DMS153 treated with DMSO at 0.1 percent for 48 hours (cell line): ENCODE measurements around the gene DIDO1.
A peak's percentile ranks its signal among the peaks of the same experiment; 100 is the strongest.

ENCODE experiments used
- DNase-seq: peaks from one replicate; lab custom pipeline; 2025; ENCODE audit not compliant: unreplicated experiment; lab: John Stamatoyannopoulos, UW

The DIDO1 gene

DNA sequence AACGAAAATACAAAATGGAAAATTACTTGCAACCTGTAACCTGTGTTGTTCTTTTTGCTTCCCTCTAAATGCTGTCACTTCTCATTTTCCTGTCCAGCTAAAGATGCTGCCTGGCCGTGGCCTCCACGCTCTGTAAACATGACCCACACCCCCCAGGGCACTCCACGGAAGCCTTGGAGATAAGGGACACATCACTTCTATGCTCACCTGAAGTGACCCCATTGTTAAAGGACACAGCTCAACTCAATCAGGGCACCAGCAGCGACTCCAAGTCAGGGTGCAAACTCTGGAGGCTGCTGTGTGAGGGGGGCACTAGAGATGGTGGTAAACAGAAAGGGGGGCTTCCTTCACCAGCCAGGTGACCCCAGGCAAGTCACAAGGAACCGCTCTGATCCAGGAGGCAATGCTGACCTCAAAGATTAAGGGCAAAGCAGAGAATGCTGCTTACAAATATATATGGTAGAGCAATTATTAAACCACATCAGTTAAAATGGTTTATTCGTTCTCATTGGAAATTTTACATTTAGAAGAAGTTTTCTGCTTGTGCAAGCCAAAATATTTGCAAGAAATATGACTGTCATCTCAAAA lies 13.2 kb downstream of the DIDO1 start:
- no peak for DNase-seq

DNA sequence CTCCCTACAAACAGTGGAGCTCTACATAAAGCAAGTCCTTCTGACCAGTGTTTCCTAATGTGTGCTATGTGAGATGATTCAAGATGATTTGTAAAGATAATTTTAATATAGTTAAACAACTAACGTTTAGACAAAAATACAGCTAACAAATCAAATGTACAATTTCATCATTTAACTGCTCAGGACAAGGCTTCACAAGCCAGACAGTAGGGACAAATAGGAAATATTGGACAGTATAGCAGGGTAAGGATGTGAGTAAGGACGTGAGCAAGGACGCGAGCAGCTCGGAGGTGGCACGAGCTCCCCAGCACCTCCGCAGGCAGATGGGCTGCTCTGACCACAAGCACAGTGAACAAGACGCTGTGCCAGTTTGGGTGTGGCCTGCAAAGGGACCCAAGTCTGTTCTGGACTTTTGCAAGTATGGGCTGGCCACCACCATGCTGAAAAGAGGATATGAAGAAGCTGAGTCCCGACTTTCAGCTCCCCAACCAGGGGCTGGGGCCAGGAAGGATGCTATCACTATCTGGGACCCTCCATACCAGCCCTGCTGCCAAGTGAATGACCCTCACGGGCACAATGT lies 14.5 kb downstream of the DIDO1 start:
- DNase-seq = no peak

DNA sequence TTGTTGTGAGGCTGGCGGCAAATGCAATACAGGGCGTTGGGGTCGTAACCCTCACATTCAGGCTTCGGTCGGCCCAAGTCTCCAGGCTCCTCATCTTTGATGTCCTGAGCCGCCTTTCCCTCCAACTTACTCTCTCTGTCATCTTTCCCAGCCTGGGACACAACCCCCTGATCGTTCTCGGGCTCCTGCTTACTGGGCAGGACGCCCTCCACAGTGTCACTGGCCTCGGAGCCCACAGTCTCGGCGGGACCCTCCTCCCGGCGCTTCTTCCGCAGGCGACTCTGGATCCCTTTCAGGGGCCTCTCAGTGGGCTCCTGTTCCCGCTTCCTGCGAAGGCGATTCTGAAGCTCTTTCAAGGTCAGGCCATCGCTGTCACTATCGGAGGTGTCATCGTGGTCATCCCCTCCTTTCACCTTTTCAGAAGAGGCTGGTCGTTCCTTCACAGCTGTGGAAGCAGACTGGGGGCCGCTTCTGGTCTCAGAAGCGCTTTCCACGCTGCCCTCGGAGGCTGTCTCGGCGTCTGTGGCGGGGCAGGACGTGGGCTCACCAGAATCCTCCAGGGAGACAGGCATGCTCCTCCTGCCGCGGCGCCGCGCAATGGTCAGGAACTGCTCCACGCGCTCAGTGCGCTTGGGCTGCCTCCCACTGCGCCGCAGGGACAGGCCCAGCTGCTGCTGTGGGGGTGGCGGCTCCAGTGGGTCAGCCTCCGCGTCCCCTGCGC lies 15.4 kb downstream of the DIDO1 start:
- no peak for DNase-seq

DNA sequence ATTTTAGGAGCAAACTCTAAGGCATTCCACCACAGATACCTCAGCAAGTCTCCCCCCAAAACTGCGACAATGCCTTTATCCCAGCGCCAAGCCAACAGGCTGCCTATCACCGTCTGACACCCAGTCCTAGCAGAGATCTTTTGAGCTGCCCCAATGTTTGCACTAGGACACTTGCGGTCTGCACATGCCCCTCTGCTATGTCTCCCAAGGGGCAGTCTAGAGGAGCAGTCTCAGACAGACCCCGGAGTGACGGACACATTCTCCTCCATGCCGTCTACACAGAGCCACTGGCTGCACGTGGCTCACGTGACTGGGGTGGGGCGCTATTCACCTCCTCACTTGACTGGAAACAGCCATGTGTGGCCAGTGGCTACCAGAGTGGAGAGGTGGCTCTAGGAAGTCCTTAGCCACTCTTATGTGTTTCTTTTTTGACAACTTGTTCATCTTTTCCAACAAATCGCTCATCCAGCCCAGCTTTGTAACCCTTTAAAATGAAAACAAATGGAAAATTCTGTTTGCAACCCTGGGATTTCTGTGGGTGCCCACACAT lies 16.0 kb downstream of the DIDO1 start:
- DNase-seq = no peak

DNA sequence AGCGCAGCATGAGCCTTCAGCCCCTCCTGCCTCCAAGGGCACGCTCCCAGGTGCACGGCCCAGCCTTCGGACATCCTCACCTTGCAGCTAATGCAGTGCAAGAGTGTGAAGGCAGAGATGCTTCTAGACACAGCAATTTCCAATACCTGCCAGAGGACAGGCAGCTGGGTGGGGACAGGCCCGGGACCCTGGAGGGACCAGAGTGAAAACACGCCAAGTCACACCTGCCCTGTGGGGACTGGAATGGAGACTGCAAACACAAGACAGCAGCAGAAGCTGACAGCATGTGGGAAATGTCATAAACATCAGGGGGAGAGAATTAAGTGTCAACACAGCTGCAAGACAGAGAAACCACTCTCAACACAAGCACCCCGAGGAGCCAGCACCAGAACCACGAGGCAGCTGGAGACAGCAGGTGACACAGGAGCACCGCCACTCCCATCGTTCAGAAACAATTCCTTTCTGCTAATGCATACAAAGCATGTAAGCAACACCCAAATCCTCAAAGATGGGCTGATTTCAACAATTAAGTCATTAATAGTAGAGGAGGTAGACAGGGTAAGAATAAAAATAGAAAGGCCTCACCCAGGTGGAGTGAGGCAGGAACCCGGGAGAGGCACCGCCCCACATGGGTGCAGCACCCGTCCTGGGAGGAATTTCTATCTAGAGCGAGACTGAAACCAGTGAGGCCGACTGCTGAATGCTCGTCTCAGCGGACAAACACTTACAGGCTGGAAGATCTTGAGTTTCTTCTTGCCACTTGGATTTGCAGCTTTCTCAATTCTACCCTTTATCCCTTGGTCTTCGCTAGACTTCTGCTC lies 17.1 kb downstream of the DIDO1 start:
- no peak for DNase-seq

DNA sequence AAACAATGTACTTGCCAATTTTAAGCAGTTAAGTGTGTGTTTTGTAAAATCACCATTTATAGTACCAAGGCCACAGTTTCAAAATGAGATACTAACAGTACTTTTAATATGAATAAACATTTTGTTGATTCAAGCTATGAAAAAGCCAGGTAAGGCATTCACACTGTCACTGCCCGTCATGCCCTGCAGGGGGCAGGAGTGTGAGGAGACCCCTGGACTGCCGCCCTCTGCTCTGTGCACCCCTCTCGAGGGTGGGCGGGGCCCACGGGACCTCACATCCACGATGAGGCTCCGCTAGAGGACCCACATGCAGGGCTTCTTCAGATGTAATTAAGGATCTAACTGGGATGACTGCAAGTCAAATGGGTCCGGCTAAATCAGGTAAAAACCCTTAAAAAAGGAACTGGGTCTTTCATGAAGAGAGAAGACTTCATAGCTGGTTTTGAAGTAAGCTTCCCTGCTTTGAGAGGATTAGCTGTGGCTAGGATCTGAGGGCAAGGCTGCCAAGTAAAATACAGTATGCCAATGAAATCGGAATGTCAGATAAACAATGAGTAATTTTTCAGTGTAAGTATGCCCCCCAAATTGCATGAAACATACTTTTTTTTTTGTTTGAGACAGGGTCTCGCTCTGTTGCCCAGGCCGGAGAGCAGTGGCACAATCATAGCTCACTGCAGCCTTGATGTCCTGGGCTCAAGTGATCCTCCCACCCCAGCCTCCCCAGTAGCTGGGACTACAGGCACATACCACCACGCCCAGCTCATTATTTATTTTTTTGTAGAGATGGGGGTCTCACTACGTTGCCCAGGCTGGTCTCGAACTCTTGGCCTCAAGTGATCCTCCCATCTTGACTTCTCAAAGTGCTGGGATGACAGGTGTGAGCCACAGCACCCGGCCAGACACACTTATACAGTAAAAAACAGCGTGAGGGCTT lies 18.7 kb downstream of the DIDO1 start:
- DNase-seq = no peak

DNA sequence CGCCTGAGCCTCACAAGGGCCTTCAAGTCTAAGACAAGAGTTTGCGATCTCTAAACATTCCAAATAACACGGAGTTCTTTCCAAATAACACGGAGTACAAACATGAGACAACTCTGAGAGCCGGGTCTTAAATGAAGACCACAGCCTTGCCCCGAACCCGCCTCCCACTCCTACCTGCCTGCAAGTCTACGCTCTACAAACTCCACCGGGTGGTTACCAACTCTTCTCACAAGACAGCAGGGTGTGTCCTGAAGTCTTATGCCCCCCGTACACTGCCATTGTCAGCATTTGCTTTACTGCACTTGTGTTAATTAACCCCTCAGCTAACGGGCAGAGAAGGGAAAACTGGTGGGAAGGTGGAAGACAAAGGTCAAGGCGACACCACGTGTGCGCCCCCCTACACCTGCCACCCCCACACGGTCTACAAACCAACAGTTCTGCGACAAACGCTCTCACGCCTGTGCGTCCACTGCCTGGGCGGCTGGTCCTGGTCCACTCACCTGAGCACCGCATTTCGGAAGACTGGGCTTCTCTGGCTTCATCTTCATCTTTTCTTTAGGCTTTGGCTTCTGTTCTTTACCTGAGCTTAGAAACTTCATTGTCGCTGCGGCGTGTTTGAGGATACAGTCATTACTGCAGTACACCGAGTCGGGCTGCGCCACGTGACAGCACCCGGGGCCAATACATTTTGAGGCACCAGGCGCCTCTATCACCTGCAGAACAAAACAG lies 19.5 kb downstream of the DIDO1 start:
- DNase-seq = no peak

DNA sequence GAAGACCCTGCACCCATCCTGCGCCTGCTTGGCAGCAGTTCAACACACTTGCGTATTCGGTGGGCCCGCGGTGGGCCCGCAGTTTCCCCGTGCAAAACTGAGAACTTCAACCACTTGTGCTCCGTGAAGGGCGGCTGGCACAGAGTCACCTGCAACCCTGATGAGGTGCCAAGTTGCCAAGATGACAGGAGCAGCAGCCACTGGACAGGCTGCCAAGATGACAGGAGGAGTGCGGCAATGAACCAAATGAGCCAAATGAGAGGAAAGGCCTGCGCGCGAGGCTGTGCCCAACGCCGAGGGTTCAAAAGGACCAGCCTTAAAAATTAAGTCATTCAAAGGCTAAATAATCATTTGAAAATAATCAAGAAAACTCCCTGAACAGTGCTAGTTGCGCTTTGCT lies 20.1 kb downstream of the DIDO1 start:
- no peak for DNase-seq

DNA sequence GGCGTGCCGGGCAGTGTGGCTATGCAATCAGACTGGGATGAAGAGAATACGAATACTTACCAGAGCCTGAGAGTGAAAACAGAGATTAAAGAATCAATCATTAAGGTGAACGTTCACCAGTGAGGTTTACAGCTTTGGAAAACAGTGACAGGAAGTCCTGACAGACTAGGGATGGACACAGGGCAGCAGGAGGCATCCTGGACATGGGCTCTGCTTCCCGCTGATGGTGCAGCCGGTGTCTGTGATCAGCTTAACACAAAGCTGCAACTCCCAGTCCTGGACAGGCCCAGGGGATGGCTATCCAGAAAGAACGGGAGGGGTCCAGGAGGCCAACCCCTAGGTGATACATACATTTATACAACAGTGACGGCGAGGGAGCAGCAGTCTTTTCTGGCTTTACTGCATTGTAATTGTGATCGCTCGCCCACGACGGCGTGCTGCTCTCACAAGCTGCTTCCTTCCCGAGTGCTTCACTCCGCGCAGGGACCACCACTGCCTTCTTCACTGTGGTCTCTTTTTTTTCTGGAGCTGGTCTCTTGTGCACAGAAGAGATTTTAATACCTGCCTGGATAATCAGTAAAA lies 20.7 kb downstream of the DIDO1 start:
- DNase-seq = no peak

DNA sequence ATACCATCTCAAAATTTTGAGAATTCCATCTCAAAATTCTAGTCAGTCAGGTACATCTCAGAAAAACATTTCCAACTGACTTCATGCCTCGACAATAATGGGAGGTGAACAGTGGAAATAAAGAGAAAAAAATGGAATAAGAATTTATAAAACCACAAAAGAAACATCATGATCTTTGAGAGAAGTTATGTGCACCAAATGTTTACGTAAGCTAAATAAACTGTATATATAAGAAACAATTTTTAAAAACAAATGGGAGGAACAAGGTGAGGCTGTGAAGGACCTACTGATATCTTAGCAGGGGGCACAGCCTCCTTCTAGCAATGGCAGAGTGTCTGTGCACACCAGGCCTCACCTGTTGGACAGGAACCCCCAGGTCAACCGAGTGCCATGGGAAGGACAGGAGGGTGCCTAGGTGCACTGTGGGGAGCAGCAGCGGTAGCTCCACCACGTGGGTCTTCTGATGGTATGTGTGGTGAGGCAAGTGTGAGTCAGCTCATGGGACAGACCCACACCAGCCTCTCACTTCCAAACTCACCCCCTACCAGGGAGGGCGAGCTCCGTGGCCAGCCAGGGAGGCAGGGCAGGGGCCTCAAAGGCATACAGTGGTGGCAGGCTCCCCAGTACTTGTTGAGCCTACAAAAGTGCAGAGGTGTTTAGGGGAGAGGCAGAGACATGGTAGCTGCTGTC lies 23.2 kb downstream of the DIDO1 start:
- DNase-seq = no peak

DNA sequence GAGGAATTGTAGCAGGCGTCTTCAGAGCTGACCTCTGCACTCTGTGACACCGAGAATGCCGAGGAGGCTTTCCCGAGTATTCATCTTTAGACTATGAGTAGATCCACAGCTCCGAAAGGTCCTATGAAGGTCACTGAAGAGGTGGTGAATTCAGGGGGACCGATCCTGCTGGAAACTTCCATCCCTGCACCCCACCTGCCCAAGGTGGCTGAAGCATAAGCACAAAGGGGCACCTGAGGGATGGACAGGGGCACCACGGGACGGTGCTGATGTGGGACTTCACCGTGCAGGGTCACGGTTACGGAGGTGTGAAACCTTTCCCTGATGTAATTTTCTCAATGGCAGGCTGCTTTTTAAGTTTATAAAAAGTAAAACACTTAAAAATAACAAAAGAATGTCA lies 24.4 kb downstream of the DIDO1 start:
- DNase-seq = no peak

DNA sequence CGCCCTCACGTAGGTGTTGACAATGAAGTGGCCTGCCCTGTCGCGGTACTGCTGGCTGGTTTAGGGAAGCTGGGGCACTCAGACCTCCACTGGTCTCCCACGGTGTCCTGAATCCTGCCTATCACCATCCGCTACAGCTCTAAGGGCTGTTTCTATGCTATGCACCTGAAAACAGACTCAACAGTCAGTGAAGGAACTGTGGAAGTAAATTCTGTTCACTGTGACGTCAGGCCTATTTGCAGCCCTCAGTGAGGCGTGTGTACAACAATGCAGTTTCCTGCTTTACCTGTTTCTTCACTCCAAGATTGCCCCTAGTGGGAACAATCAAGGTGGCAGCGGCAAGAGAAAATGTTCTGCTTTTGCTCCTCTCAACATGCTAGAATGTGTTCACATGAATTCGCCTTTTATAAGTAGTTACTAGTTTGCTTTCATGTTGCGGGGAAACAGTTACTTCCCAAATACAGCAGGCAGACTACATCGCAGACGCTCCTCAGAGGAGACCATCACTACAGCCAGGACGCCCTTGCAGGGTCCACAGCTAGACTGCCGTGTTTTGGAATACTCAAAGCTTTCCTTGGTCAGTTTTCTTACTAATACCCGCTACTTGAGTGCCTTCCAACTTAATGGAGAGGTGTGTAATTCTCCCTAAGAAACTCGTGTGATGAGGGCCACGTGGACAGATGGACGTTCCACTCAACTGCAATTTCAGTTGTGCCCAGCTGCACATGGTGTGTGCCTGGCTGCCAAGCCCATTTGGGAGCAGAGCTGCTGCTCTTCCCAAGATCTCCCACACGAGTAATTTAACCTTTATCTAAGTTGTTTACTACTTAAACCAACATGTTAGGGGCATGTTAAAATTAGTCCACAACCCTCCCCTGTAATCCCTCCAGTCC lies 25.4 kb downstream of the DIDO1 start:
- DNase-seq = peak; percentile 54

DNA sequence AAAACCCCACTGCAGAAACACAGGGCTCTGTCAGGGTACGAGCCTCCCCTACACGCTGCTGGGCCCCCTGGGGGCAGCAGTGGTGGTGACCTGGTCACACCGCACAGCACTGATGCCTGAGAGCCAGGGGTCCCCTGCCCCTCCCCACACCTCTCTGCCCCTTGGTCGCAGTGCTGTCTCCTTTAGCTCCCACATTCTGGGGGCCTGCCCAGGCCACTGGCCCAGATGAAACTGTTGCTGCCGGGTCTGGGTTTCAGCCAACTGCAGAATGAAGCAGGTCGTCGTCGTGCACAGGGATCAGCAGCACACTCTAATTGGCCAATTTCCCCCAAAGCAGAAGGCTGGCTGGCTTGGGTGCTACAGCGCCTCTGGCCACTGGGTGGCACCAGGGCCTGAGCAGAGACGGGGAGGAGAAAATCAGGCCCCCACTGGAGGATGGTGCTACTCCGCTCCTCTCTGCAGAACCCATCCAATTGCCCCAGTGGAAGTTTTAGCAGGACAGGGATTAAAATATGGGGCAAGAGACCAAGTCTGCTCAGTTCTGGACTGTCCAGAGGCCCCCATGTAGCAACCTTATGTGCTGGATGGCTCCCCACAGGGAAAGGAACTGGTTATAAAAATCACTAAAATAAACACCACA lies 26.1 kb downstream of the DIDO1 start:
- DNase-seq = peak; percentile 77

DNA sequence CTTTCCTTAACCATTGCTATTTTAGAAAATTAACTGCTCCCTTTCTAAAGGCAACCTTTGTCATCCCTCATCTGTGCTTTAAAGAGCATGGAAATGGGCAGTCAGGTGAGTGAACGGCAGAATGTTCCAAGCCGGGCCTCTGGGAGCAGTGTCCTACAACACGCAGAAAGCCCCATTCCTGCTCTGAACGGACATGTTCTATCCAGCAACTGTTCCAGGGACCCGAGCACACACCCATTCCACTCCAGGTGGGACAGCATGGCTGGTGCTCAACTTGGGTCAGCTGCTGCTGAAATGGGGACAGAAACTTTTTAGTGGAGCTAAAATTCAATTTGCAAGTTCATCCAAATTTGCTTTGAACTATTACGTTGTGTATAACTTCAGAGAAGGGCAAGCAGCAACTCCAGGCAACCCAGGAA lies 26.7 kb downstream of the DIDO1 start:
- no peak for DNase-seq

DNA sequence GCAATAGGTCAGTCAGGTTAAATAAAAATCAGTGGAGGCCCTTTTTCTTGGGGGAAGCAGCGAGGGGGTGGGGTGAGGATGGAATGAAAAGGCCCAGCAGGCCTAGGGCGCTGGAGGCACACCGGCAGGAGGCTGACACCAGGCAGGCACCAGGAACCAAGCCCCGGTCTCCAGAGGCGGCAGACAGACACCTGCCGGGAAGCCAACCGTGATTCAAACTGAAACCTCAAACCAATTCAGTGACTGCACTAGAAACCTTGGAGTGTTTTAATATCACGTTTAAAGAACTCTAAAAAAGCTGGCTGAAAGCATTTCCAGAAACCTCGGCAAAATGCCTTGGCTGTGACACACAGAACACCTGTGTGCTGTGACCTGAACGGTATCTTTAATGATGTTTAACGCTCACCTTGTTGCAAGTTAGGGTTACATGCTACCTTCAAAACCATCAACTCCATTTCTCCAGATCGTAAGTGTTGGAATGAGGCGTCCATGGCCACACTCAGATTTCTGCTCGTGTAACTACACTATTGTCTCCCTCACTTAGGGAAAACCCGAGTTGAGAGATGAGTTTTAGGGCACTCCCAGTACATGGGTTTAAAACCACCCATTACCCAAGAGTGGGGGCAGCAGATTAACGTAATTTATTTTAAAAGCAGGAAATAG lies 27.2 kb downstream of the DIDO1 start:
- no peak for DNase-seq

DNA sequence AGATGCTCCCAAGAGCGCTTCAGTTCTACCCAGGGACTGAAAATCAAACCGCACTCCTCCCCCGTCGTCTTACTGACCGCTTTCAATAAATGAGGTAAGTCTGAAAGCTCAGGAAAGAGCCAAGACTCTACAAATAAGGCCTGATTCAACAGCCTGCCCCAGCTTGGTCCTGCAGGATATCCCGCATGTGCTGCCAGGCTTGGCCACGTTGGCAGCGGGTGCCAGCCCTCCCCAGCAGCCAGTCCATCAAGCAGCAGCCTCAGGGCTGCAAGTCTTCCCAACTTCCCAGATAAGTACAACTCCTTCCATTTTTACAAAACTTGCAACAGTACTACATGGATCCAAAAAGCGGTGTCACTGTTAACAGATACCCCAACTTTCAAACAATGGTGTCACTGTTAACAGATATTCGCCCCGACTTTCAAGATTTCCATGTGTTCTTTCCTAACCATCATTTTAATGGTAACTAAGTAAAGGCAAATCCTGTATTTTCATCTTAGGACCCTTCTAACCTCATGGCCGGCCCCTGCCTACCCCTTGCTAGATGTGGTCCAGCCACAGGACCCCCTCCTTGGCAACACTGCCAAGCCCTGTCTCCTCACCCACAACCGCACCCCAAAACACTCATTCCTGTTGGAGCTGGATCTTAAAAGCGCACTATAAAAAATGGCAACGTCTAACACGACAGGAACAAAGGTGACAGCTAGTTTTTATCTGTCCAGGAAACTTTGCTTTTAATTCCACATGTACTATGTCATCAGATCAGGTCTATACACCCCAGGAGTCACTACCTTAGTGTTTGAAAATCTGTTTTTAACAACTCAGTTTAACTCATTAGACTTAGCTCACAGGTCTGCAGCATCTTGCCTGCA lies 28.0 kb downstream of the DIDO1 start:
- DNase-seq = no peak
